PC-9 (cell line): ENCODE data around the gene SLFNL1. TPM values are rescaled to one million over a fixed set of nuclear protein-coding genes. Genes with fewer than 3 reads are reported as not detected.

Source experiments
- BruUV-seq: library from RNA; stranded (reverse); fragments of 400-500 nt; replicated peaks from 2 replicates; lab custom pipeline; 2021; lab: Mats Ljungman, UMichigan
- CTCF ChIA-PET: fragments of 300-600 bp; sonication (Branson Sonifier 250); formaldehyde crosslinking; loops from one replicate; lab custom pipeline; 2022; ENCODE audit warnings: antibody characterized with exemption; lab: Charles Lee
- POLR2A ChIA-PET: fragments of 300-600 bp; sonication (Branson Sonifier 250); formaldehyde crosslinking; loops from one replicate; lab custom pipeline; 2022; ENCODE audit warnings: antibody characterized with exemption; ENCODE audit not compliant: unreplicated experiment; lab: Charles Lee
- DNase-seq, 2 experiments: peaks; one replicate each; pipeline versions ENCODE4 v3.0.0 to v3.0.0-alpha.2; 2015 to 2022; ENCODE audit warnings: mixed read lengths in 1 of 2
- H2AFZ ChIP-seq: fragments of 200-600 bp; sonication (generic); 2 replicates; pipeline ENCODE4 v1.8.1; 2017; ENCODE audit warnings: antibody characterized with exemption
- H3F3A ChIP-seq: fragments of 200-600 bp; sonication (generic); 2 replicates; pipeline ENCODE4 v1.8.1; 2017; ENCODE audit warnings: antibody characterized with exemption, mild to moderate bottlenecking, low read depth; ENCODE audit not compliant: insufficient read depth
- H3K27ac ChIP-seq: fragments of 200-600 bp; sonication (generic); 2 replicates; pipeline ENCODE4 v1.6.1; 2016; ENCODE audit warnings: mixed run types
- H3K27me3 ChIP-seq: fragments of 200-600 bp; sonication (generic); 2 replicates; pipeline ENCODE4 v1.6.1; 2016; ENCODE audit warnings: low read depth, mixed run types; ENCODE audit not compliant: insufficient read depth
- H3K36me3 ChIP-seq: fragments of 200-600 bp; sonication (generic); 2 replicates; pipeline ENCODE4 v1.6.1; 2016; ENCODE audit warnings: low read depth, mixed run types
- H3K4me1 ChIP-seq: fragments of 200-600 bp; sonication (generic); replicated peaks from 2 replicates; pipeline ENCODE4 v1.6.1; 2016; ENCODE audit warnings: mixed run types; ENCODE audit not compliant: insufficient read depth
- H3K4me2 ChIP-seq: fragments of 200-600 bp; sonication (generic); 2 replicates; pipeline ENCODE4 v1.6.1; 2017; ENCODE audit warnings: mixed run types
- H3K4me3 ChIP-seq: fragments of 200-600 bp; sonication (generic); 2 replicates; pipeline ENCODE4 v1.6.1; 2016; ENCODE audit warnings: mixed run types
- H3K79me2 ChIP-seq: fragments of 200-600 bp; sonication (generic); 2 replicates; pipeline ENCODE4 v1.6.1; 2017; ENCODE audit warnings: low read depth, mixed run types
- H3K9me2 ChIP-seq: fragments of 200-600 bp; sonication (generic); 2 replicates; pipeline ENCODE4 v1.8.1; 2017; ENCODE audit warnings: mild to moderate bottlenecking; ENCODE audit not compliant: insufficient read depth
- H3K9me3 ChIP-seq: fragments of 200-600 bp; sonication (generic); 2 replicates; pipeline ENCODE4 v1.8.1; 2016; ENCODE audit warnings: low read depth; ENCODE audit not compliant: insufficient read depth
- H4K20me1 ChIP-seq: fragments of 200-600 bp; sonication (generic); 2 replicates; pipeline ENCODE4 v1.8.1; 2017; ENCODE audit not compliant: insufficient read depth
- CTCF ChIP-seq: fragments of 200-600 bp; sonication (generic); conservative IDR thresholded peaks from 2 replicates; pipeline ENCODE4 v1.6.1; 2017; ENCODE audit warnings: mixed run types, antibody characterized with exemption, mild to moderate bottlenecking, moderate library complexity
- EZH2 ChIP-seq: fragments of 200-600 bp; sonication (generic); IDR thresholded peaks from 2 replicates; pipeline ENCODE4 v1.8.0; 2017; ENCODE audit warnings: antibody characterized with exemption, low read depth
- intact Hi-C: fragments of 100-400 bp; cut with micrococcal nuclease; formaldehyde crosslinking; loops from one replicate; pipeline ENCODE4 v1.10.0; 2022; ENCODE audit not compliant: unreplicated experiment
- total RNA-seq: library from RNA; stranded (reverse); gene quantifications from 2 replicates; pipeline ENCODE4 v1.2.3, GENCODE V29; 2021

SLFNL1 gene
- total RNA-seq, 1 experiment from 2014 or later: 0.41 TPM

GRCh38 chr1:40984066-40984465, 37.5 kb downstream of the SLFNL1 start:
- TF ChIP-seq CTCF (no peak), EZH2 (no peak)
- H3K79me2 ChIP-seq: peaks cover 59% of the 10 kb centered on the region
- no peaks in the 10 kb centered on the region for H3K9me3 ChIP-seq
- H3K27ac ChIP-seq: no peak overlapping the region
- ChIA-PET POLR2A (no interaction called here), CTCF (no interaction called here)
- peaks cover 19% of the 10 kb centered on the region for H3K4me1 ChIP-seq
- DNase-seq: no peak
- H4K20me1 ChIP-seq: peaks cover 31% of the 10 kb centered on the region
- peaks cover 61% of the 10 kb centered on the region for H3K36me3 ChIP-seq
- no peak overlapping the region for H3K4me2 ChIP-seq
- H3K9me2 ChIP-seq: no peaks in the 10 kb centered on the region
- no peak overlapping the region for H3K4me3 ChIP-seq
- BruUV-seq: no TSS peak
- H2AFZ ChIP-seq: no peak overlapping the region
- no peaks in the 10 kb centered on the region for H3K27me3 ChIP-seq
- intact Hi-C loops: no loop called here
- 0 out of 2 replicates have a peak, but pooled peaks cover 6% of the 10 kb centered on the region for H3F3A ChIP-seq

GRCh38 chr1:40983286-40983685, 38.2 kb downstream of the SLFNL1 start:
- BruUV-seq: no TSS peak
- H3K4me2 ChIP-seq: no peak overlapping the region
- H3K27ac ChIP-seq: no peak overlapping the region
- H3K79me2 ChIP-seq: peaks cover 59% of the 10 kb centered on the region
- ChIA-PET CTCF (no interaction called here), POLR2A (no interaction called here)
- peaks cover 56% of the 10 kb centered on the region for H3K36me3 ChIP-seq
- TF ChIP-seq CTCF (no peak), EZH2 (no peak)
- peaks cover 22% of the 10 kb centered on the region for H3K4me1 ChIP-seq
- H3F3A ChIP-seq: peaks cover 13% of the 10 kb centered on the region
- H3K9me2 ChIP-seq: no peaks in the 10 kb centered on the region
- no peaks in the 10 kb centered on the region for H3K9me3 ChIP-seq
- no peak overlapping the region for H3K4me3 ChIP-seq
- DNase-seq: no peak
- H3K27me3 ChIP-seq: no peaks in the 10 kb centered on the region
- H2AFZ ChIP-seq: no peak overlapping the region
- peaks cover 31% of the 10 kb centered on the region for H4K20me1 ChIP-seq
- intact Hi-C loops: no loop called here

GRCh38 chr1:40982721-40983120, 38.8 kb downstream of the SLFNL1 start:
- H3K4me2 ChIP-seq: no peak overlapping the region
- no peaks in the 10 kb centered on the region for H3K9me2 ChIP-seq
- peaks cover 19% of the 10 kb centered on the region for H3F3A ChIP-seq
- peaks cover 59% of the 10 kb centered on the region for H3K79me2 ChIP-seq
- no peak overlapping the region for H3K27ac ChIP-seq
- no peak for TF ChIP-seq CTCF
- no peak for TF ChIP-seq EZH2
- peaks cover 31% of the 10 kb centered on the region for H4K20me1 ChIP-seq
- ChIA-PET POLR2A (interaction anchor here (0.6 kb wide), 1 partner anchor 506 kb away, joined by 3 read pairs; the partner anchor contains the start of gene ZFP69), CTCF (interaction anchor here (0.6 to 0.7 kb wide), 2 partner anchors 21 to 29 kb away, joined by 3 read pairs; no protein-coding TSS in a partner anchor)
- H3K27me3 ChIP-seq: no peaks in the 10 kb centered on the region
- BruUV-seq: no TSS peak
- intact Hi-C loops: no loop called here
- H3K4me1 ChIP-seq: peaks cover 22% of the 10 kb centered on the region
- DNase-seq: no peak
- H3K36me3 ChIP-seq: peaks cover 51% of the 10 kb centered on the region
- no peak overlapping the region for H3K4me3 ChIP-seq
- no peaks in the 10 kb centered on the region for H3K9me3 ChIP-seq
- no peak overlapping the region for H2AFZ ChIP-seq
